GM20431 (cell line): Measurements from ENCODE around the gene CWF19L1.

Experiments used
- in situ Hi-C: fragments of 300-500 bp; cut with MseI, MboI; formaldehyde crosslinking; loops from one replicate; pipeline ENCODE4 v1.15.0; 2020; ENCODE audit warnings: low sequenced_read_pairs; ENCODE audit not compliant: unreplicated experiment

Gene CWF19L1

DNA sequence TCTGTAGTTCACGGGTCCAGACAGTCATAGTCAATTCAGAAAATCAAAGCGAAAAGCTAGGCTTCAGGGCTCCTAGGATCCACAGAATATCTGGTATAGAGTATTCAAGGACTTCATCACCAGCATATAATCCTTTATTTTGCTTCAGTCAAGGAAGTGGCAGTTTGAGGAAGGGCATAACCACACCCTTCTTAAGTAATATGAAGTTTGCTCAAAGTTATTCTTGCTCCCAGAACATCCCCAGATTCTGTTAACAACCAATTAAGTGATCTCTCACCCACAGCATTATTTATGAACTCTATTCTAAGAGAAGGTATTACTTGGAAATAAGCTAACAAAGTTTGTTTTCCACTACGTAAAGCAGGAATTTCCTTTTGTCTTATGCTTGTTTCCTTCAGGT is 13.2 kb downstream of the CWF19L1 start:
- in situ Hi-C loops, result no loop called here

DNA sequence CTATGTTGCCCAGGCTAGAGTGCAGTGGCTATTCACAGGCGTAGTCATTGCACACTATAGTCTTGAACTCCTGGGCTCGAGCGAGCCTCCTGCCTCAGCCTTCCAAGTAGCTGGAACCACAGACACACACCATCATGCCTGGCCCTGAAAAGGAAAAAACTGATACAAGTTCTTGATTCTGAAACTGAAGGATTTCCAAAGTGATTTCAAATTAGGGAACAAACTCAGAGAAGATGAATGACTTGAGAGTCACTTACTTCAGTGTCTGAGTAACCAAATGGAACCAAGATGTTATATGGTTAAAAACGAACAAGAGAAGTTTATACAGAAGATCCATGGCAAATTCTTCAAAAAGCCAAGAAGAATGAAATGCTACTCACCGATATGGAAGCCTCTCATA is 14.4 kb downstream of the CWF19L1 start:
- in situ Hi-C loops, result no loop called here

DNA sequence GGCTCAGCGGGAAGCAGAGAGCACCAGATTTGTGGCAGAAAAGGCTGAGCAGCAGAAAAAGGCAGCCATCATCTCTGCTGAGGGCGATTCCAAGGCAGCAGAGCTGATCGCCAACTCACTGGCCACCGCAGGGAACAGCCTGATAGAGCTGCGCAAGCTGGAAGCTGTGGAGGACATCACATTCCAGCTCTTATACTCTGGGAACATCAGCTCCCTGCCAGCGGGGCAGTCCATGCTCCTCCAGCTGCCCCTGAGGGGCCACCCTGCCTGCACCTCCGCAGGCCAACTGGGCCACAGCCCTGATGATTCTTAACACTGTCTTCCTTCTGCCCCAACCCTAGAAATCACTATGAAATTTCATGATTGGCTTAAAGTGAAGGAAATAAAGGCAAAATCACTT is 18.6 kb downstream of the CWF19L1 start:
- in situ Hi-C loops, result no loop called here

DNA sequence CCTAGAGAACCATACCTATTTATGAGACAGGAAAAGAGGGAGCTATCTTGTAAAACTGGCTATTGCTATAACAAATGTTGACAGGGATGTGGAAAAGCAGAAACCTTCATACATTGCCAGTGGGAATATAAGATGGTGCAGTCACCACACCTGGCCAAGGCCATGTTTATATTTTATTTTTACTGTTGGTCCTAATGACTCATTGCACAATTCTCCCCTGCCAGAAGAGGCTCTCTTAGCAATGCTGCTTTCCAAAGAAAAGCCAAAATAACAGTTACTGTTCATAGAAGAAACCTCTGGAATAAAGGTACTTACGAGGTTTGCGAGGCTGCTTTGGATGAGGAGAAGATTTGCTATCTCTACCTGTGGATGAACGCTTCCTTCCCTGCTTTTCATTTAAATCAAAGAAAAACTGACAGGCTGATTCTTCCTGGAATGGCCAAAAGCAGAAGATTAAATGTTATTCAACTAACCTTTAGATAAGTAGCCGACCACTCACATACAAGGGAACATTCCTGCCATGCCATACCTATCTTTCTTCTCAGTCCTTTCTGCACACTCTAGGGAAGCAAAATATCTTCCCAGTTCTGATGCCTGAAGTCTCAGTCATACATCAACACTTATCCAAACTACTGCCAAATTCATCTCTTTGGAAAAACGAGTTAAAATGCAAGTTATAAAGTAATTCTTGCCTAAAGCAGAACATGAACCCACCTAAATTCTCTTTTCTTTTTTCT is 21.8 kb downstream of the CWF19L1 start:
- in situ Hi-C loops, result no loop called here

DNA sequence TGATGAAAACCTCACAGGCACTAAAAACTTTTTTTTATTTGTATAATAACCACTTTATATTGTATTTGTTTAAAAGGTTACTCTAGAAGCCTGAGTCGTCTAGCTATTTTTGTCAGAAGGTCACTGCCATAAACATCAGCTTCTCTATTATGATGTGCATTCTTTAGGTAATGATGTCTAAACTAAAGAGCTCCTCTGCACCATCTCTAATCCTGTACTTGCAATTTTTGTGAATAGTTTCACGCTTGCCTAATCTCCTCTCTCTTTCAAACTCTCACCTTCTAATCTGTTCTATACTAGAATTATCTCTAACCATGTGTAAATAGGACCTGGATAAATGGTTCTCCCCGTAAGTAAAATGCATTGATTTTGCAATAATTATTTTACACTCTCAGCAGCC is 27.6 kb downstream of the CWF19L1 start:
- in situ Hi-C loops, result no loop called here

DNA sequence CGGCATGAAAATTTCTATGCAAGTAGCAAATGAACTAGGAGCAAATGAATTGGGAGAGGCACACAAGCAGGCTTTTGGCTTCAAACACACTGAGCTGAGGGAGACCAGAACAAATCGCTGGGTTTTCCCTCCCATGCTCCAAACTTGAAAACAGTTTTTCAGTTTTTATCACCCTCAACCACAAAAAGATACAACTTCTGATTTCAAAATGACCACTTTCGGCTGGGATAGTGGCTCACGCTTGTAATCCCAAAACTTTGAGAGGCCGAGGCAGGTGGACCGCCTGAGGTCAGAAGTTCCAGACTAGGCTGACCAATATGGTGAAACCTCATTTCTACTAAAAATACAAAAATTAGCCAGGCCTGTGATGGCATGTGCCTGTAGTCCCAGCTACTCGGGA is 29.0 kb downstream of the CWF19L1 start:
- in situ Hi-C loops, result no loop called here

DNA sequence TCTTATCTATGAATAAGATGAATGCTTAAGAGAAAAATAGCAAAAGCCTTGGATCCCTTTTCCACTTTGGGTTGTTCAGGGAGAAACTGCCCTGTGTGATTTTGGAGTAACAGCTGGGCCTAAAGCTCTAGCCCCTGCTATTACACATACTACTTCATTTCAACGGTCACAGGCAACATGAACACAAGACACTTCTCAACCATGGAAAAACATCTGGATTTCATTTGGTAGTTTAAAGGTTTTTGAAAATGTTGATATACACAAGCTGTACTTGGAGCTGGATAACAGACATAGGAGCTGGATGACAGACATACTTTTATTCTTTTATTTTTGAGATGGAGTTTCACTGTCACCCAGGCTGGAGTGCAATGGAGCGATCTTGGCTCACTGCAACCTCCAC is 35.3 kb downstream of the CWF19L1 start:
- in situ Hi-C loops, result no loop called here

DNA sequence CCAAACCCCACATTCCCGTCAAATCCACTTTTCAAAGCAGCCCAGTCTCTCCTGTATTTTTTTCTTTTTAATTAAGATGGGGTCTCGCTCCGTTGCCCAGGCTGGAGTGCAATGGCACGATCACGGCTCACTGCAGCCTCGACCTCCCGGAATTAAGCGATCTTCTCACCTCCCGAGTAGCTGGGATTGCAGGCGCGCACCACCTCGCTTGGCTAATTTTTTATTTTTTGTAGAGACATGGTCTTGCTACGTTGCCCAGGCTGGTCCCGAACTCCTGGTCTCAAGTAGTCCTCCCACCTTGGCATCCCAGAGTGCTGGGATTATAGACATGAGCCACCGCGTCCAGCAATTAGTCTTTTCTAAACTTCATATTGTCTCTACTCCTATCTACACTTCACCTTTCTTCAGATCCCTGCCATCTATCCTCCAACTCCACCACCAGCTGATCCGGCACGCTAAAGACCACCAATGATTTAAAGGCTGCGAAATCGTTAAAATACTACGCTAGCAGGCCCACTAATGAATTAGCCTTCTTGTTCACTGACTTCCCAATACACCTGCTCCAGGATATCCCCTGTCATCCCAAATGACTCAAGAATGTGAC is 37.5 kb downstream of the CWF19L1 start:
- in situ Hi-C loops, result no loop called here

DNA sequence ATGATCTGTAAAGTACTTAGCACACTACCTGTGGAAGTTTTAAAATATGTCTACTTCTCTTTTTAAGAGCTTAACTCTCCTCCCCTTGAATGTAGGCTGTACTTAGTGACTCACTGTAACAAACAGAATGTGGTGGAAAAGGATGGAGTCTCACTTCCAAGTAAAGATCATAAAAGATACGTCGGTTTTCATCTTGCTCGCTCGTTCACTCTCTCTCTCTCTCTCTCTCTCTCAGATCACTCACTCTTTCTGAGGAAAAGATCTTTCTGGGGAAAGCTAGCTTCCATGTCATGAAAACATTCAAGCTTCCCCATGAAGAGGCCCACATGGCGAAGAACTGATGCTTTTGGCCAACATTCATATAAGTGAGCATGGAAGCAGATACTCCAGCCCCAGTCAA is 43.6 kb downstream of the CWF19L1 start:
- in situ Hi-C loops, result no loop called here

DNA sequence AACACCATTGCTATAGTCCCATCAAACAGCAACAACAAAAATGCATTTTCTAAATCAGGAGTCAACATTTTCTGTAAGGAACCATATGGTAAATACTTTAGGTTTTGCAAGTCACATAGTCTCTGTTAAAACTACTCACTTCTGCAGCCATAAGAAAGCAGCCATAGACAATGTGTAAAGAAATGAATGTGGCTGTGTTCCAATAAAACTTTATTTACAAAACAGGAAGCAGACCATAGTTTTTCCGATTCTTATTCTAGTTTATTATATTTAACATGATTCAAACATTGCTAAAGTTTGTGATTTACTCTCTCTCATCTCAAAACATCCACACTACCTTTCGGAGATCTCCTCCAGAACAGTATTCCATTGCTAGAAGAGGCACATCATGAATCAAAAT is 44.9 kb downstream of the CWF19L1 start:
- in situ Hi-C loops, result no loop called here

DNA sequence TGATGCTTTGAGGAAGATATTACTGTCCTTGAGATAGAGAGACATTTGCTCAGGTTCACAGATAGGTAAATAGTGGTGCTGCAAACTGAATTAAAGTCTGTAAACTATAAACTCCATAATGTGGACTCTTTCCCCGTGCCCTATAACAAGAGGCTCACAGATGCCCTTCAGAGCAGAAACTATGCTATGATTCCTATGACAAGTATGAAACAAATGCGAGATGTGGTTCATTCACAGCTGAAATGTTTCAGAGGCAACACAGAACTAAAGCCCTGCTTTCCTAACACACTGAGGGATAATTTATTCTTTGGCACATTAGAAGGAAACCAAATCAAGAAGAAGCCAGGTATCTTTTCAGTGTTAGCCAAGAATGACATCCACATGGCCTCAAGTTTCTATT is 51.4 kb downstream of the CWF19L1 start:
- in situ Hi-C loops, result no loop called here

DNA sequence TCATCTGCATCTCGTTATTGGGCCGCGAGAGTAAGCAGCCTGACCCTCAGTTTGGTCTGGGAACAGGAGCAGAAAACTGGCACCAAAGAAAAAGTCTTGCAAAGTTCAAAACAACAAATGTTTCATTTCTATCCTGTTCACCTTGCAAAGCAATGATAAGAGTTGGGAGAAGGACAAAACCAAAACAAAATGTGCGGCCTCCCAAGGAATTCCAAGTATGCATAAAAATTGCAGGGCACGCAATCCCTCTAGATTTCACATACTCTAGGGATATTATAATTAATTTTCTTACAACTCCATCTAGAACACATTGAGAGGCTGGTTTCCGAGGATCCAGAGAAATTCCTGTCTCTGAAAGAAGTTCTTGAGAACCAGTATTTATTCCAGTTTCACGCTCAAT is 58.1 kb downstream of the CWF19L1 start:
- in situ Hi-C loops, result no loop called here

DNA sequence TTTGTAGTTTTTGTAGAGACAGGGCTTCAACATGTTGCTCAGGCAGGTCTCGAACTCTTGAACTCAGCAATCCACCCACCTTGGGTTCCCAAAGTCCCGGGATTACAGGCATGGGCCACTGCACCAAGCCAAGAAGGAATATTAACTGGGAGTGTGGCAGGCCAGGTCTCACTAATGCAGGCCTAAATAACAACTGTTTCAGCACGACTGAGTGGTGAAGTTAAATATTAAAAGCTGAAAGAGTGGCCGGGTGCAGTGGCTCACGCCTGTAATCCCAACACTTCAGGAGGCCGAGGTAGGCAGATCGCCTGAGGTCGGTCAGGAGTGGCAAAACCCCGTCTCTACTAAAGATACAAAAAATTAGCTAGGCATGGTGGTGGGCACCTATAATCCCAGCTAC is 59.2 kb downstream of the CWF19L1 start:
- in situ Hi-C loops, result no loop called here

DNA sequence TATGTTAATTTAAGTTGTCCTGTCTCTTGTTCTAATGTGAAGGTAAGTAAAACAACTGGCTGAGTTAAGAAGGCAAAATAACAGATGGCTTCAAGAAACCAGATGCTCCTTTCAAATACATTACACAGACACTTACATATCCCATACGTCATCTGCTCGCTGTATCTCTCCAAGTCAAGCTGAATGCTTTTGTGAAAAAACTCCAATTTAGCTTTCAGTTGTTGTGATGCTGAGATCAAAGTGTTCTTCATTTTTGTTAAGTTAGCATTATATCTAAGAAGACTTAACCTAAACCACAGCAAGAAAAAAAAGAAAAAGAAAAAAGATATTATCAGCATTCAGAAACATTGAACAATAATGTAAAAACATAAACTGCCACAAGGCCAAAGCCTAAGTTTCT is 63.1 kb downstream of the CWF19L1 start:
- in situ Hi-C loops, result no loop called here

DNA sequence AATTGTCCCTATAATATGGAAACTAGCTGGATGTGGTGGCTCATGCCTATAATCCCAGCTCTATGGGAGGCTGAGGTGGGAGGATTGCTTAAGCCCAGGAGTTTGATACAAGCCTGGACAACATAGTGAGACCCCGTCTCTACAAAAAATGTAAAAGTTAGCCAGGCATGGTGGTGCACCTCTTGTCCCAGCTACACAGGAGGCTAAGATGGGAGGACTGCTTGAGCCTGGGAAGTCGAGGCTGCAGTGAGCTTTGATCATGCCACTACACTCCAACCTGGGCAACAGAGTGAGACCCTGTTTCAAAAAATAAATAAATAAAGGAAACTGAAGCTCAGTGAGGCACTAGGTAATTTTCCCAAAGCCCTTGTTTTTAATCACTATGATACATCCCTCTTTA is 65.9 kb downstream of the CWF19L1 start:
- in situ Hi-C loops, result no loop called here

DNA sequence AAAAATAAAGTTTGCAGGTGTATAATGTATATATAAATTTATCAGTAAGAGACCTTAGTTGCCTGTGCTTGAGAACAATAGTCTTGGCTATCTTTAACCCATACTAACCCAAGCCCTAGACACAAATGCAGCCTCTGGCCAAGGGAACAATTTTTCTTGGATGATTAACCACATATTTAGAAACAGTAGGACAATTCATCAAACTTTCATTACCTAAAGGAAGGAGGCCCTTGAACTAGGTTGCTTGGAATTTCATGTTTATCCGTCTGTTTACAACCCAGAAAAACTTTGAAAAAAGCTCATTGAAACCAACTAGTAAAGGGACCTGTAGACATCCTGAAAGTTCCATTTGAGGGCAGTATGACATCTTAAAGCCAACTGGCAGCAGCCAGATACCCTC is 72.7 kb downstream of the CWF19L1 start:
- in situ Hi-C loops, result no loop called here

DNA sequence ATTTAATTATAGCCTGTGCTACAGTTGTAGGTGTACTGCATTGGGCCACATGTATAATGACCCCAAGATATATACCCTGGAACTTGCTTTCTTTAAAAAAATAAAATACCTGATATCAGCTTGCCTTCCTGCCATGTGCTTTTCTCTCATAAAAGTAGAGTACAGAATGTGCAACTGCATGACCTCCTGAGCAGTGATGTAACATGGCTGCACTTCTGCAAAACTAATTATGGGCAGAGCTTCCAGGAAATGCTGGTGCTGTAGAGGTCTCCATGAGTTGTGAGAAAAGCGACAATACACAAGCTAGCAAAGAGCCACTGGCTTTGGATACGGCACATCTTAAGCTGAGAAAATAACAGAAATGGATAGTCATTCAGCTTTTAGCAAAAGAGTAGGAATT is 75.1 kb downstream of the CWF19L1 start:
- in situ Hi-C loops, result no loop called here

DNA sequence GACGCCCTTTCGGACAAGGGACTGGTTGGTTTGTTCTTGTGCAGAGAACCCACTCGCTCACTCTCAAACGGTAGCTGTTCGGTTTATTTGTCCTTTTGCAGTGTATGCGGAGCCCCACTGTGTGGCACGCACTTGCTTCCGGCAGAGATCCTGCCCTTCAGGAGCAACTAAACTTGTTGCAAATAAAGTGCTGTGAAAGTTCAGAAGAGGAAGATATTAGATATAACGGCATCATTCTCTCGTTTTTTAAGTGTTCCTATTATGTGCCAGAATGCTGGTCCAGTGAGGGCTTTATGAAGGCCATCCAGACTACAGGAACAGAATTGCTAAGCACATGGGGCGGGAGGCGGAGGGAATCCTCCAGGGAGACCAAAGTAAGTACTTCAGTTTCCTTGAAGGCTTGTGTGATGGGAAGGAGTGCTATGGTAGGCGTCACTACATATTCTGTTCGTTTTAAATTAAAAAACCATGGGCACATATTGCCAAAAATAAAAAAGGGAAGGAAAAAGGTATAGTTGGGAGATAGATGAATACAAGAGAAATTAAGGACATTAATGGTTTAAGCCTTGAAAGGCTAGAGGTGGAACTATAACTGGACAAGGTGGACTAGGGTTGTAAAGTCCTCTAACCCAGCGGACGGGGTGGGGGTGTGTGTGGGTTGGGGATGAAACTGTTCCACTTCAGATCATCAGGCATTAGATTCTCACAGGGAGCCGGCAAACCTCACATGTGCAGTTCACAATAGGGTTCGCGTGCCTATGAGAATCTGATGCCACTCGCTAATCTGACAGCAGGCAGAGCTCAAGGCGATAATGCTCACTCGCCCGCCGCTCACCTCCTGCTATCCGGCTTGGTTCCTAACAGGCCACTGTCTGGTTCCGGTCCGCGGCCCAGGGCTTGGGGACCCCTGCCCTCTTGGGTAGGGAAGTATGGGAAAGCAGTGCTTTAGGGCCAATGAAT is 80.9 kb downstream of the CWF19L1 start:
- in situ Hi-C loops, result no loop called here

DNA sequence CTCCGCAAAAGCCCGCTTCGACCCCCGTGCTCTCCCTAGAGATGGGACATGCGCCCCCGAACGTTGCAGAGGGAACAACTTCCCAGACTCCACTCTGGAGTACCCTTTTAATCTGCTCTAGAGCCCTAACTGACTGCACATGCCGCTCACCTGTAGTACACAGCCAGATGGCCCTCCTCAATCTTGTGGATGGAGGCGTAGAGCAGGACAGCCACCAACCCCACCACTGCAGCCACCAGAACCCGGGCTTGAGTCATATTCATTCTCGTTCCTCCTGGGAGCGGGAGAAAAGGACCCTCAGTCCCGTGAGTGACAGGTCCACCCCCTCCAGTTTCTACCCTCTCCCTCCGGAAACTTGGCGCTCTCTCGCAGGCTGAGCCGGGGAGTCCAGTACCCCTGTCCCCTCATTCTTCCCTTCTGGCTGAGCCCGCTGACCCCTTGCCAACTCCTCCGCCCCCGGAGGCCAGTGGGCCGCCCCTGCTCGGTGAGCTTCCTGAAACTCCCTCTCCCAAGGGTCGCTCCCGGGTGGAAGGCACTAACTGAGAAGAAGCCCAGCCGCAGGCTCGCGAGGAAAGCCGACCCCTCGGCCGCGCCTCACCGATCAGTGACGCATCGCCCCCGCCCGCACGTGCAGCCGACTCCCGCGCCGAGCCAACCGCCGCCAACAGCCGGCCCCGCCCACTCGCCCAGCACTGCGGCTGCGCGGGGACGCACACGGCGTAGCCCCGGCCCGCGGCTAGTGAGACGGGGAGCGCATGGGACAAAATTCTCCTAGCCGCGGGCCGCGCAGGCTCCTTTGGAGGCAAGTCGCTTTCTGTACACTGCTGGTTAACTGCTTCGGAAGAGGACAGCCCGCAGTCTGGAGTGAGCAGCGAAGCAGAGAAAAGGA is 81.8 kb downstream of the CWF19L1 start, which contains the start of gene ERLIN1:
Gene ERLIN1, minus strand, starts transcription at position 666 of the 889 bp plus-strand sequence. Its CDS starts 403 bp downstream, at position 263.
- in situ Hi-C loops, result no loop called here

DNA sequence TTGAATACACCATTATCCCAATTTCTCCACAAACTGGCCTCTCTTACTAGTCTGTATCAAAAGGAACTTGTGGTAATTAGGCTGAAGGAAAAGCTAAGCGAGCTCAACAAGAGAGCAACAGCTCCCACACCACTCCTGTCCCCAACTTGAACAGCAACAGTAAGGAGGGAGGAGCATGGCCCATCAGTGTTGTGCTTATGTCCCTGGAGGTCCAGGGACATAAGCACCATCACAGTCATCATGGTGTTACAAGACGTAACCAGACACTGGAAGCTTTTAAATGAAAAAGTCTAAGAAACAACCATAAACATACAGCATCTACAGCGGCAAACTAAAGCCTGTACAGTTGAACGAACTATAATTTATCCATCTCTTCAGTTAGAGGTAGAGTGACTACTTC is 82.6 kb downstream of the CWF19L1 start:
- in situ Hi-C loops, result no loop called here
